HG03575 (cell line): ENCODE results near the gene BRICD5.

Source experiments
- ATAC-seq: cut with Tn5 transposase; IDR thresholded peaks from one replicate; pipeline ENCODE4 v1.9.1; 2021; ENCODE audit not compliant: unreplicated experiment, insufficient number of reproducible peaks, low FRiP score; ENCODE audit errors: extremely low read depth

Gene BRICD5

GRCh38 chr16:2238150-2238837, 27.6 kb upstream of the BRICD5 start:
- no peak for ATAC-seq

- ATAC-seq = no peak
Observed at GRCh38 chr16:2237493-2238149, 27.0 kb upstream of the BRICD5 start.

- no peak for ATAC-seq
Observed at GRCh38 chr16:2237102-2237482, 26.4 kb upstream of the BRICD5 start.

GRCh38 chr16:2236337-2237101, 25.9 kb upstream of the BRICD5 start, which contains the start of gene DNASE1L2:
TSS of gene DNASE1L2 (plus strand) at chr16:2236444. CDS start at chr16:2236817, 373 bp downstream.
- no peak for ATAC-seq

GRCh38 chr16:2235695-2236336, 25.2 kb upstream of the BRICD5 start:
- no peak for ATAC-seq

GRCh38 chr16:2235234-2235651, 24.6 kb upstream of the BRICD5 start:
- ATAC-seq = no peak

GRCh38 chr16:2234813-2235170, 24.1 kb upstream of the BRICD5 start:
- ATAC-seq = no peak

GRCh38 chr16:2233872-2234812, 23.5 kb upstream of the BRICD5 start:
- ATAC-seq = no peak

- ATAC-seq = no peak
Observed at GRCh38 chr16:2233046-2233775, 22.5 kb upstream of the BRICD5 start.

GRCh38 chr16:2232094-2232990, 21.7 kb upstream of the BRICD5 start:
- ATAC-seq = no peak

GRCh38 chr16:2231016-2231931, 20.6 kb upstream of the BRICD5 start:
- no peak for ATAC-seq

GRCh38 chr16:2230376-2230775, 19.7 kb upstream of the BRICD5 start:
- ATAC-seq = no peak

- ATAC-seq = no peak
Observed at GRCh38 chr16:2229632-2230250, 19.1 kb upstream of the BRICD5 start.

GRCh38 chr16:2229091-2229490, 18.4 kb upstream of the BRICD5 start:
- no peak for ATAC-seq

GRCh38 chr16:2228161-2228824, 17.6 kb upstream of the BRICD5 start:
- no peak for ATAC-seq
